Lung microvascular endothelial cell (primary cell): Measurements from ENCODE around the gene TRERF1. TPM values are rescaled to one million over a fixed set of nuclear protein-coding genes. Genes with fewer than 3 reads are reported as not detected.
"Not testable (repeated sequence)": the region's sequence is repeated elsewhere in the genome, so short reads cannot be mapped to it uniquely, and the experiment has no call there.

Source experiments
- DNase-seq, 2 donors: peaks; one replicate each; pipeline versions ENCODE4 v3.0.0 to v3.0.0-alpha.2; 2010; ENCODE audit warnings: low read depth in 2 of 2
- total RNA-seq: library from RNA; depleted of rRNA; stranded (reverse); fragments of >200 nt; gene quantifications from 2 replicates; pipeline ENCODE4 v1.2.1, GENCODE V29; 2014

The TRERF1 gene
- total RNA-seq, 1 donor from 2014 or later: not detected

DNA sequence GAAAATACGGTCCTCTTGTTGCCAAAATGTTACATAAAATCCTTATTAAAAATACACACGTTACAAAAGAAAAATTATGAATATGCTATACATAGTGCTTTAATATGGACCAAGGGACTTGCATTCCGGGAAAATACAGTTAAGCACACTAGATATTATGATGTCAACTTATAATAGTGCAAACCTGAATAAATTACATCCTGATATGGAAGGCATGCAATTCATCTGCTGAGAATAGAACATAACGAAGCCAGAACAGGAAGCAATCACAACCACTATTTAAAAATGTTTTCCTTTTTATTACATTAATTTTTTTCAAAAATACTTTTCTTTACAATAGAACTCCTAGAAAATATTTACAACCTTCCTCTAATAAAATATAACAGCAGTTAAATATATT, 226.3 kb downstream of the TRERF1 start:
- peak in 1 of 2 donors; percentile 34 for DNase-seq

- no peak for DNase-seq
These were observed 226.7 kb downstream of the TRERF1 start for GRCh38 chr6:42225029-42225339.

- DNase-seq: peak in 1 of 2 donors; percentile 85
These were observed 227.3 kb downstream of the TRERF1 start for GRCh38 chr6:42224222-42225028.

GRCh38 chr6:42222448-42222847, 229.3 kb downstream of the TRERF1 start:
- no peak for DNase-seq

DNA sequence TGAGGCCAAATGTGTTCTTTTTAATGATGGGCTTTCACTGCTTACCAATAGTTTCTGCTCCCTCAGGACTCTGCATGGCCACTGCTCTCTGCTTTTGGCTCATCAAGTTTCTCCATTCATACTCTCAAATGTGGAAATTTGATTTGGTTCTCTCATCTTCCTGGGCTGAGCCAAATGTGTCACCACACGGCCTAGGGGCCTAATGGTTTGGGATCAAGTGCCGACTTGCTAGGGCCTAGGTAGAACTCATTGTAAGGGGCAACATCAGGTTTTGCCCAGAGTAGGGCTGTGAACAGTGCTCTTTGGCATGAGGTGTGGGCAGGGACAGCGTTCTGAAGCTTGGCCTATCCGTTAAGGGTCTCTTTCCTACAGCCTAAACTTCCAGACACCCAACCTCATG, 230.2 kb downstream of the TRERF1 start:
- DNase-seq: no peak

DNA sequence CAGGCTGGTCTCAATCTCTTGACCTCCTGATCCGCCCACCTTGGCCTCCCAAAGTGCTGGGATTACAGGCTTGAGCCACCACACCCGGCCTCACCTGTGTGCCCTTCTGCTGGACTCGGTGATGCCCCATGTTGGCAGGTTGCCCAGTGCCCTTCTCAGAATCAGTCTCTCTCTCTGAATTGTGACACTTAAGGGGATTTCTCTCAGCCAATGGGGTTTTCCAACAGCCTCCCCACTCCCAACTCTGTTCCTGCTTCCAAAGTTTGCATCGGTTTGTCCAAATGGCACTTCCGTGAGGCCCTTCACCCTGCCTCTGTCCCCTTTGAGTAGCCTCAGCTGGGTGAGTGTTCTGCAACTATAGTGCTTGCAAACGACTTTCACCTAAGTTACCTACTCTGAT, 230.9 kb downstream of the TRERF1 start:
- no peak for DNase-seq

DNA sequence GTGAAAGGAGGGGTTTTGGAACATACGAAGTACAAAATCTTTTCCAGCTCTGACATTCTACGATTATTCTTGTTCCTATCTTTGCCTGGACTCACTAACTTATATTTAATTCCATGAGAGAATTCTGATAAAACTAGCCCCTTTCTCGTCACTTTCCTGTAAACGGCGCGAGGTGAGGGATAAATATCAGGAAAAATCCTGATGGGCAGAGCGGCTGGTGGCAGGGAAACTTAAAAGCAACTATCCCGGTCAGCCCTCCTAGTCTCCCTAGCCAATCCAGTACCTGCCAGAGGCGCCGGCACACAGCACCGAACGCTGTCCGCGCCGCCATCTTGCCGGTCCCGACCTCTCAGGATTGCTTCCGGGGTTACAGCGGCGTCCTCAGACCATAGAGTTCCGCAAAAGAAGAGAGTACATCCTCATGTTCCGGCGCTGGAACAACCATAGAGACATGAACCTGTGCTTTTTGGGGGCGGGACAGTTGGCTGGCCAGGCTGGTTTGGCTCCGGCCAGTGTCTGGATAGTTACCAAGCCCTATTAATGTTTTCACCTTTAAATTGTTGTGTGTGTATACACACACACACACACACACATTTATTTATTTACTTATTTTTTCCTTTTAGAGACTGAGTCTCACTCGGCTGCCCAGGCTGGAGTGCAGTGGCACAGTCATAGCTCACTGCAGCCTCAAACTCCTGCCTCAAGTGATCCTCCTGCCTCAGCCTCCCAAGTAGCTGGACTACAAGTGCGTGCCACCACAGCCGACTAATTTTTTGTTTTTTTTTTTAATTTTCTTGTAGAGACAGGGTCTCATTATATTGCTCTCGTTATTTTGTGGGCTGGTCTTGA, 234.0 kb downstream of the TRERF1 start, which contains the start of gene MRPS10:
MRPS10 (minus strand) TSS at position 343 of the 849 bp plus-strand sequence; CDS start at position 331, 12 bp downstream.
- DNase-seq: peak; percentile 96

GRCh38 chr6:42217157-42217518, 234.6 kb downstream of the TRERF1 start:
- DNase-seq: peak in 1 of 2 donors; percentile 10

- DNase-seq: not testable (repeated sequence)
These were observed 235.2 kb downstream of the TRERF1 start for GRCh38 chr6:42216495-42216894.

DNA sequence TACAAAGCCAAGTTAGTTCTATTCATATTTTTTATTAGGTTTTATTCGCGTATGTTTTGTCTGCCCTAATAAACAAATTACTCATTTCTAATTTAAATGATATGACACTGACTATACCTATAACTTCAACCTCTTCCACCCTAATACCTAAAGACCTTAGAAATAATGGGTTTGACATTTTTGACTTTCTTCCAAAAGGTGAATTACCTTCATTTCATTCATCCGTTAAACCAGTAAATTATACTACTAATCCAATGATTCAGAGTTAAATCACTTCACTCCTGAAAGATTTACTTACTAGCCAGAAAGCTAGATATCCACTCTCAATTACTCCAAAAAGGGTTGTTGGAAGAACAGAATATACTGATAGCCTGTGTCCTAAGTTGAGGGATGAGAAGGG, 239.3 kb downstream of the TRERF1 start:
- no peak for DNase-seq

DNA sequence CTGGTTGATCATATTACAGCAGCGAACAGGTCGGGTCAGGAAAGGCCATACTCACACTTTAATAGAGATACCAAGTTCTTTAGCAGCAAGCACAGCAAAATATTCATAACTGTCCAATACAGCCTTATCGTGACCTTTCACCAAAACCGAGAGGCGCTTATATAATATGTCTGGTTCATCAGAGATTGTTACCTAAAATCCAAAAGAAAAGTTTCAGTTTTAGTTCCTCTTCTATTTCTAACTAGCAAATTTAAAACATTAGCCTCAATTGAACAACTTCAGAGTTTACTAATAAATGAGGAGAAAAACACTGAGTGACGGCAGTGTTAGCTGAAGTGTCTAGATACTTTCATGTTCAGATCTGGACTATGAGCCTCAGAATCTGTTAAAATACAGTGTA, 240.0 kb downstream of the TRERF1 start:
- DNase-seq: no peak

DNA sequence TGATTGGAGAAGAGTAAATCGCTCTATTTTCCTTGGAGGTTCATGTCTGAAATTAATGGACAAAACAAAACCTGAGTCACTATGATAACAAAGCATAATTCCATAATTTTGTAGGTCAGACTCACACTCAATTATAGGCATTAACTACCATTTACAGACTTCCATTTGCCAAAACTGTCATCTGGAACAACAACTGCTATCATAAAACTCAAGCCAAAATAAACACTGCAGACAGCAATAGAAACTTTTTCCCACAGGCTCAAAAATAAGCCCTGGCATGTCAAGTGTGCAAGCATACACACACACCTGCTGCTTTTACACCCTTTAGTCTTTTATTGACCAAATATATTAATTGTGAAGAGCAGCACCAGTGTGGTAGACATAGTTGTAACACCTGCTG, 241.2 kb downstream of the TRERF1 start:
- peak in 1 of 2 donors; percentile 96 for DNase-seq

- not testable (repeated sequence) for DNase-seq
These were observed 244.2 kb downstream of the TRERF1 start for GRCh38 chr6:42207559-42207958.

DNA sequence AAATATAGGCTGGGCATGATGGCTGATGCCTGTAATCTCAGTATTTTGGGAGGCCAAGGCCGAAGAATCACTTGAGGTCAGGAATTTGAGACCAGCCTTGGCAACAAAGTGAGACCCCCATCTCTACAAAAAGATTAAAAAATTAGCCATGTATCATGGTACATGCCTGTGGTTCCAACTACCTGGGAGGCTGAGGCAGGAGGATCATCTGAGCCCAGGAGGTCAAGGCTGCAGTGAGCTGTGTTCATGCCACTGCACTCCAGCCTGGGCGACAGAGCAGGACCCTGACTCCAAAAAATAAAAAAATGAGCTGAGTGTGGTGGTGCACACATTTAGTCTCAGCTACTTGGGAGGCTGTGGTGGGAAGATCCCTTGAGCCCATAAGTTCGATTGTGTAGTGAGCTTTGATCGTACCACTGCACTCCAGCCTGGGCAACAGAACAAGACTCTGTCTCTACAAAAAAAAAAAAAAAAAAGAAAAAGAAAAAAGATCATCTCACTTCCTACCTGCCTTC, 246.9 kb downstream of the TRERF1 start:
- DNase-seq: no peak

GRCh38 chr6:42203183-42203582, 248.5 kb downstream of the TRERF1 start:
- no peak for DNase-seq

DNA sequence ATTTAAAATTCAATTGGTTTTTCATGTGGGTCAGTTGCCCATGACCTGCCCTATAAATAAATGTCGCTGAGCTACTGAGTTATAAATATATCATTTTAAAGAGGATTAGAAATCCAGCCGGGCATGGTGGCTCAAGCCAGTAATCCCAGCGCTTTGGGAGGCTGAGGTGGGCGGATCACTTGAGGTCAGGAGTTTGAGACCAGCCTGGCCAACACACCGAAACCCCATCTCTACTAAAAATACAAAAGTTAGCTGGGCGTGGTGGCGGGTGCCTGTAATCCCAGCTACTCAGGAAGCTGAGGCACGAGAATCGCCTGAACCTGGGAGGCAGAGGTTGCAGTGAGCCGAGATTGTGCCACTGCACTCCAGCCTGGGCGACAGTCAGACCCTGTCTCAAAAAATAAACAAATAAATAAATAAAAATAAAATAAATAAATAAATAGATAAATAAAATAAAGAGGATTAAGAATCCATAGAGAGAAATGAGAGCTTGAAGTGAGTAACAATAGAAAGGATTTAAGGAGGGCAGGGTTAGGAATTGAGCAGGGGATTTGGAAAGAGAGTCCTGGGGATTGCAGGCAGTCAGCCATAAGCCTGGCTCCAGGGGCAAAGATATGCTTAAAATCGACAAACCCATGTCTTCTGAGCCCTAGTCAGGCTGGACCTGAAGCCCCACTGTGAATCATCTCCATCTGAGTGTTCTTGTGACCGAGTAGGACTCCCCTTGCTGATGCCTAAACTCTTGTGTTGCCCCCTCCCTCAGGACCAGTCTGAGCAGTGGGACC, 249.4 kb downstream of the TRERF1 start:
- DNase-seq: not testable (repeated sequence)

DNA sequence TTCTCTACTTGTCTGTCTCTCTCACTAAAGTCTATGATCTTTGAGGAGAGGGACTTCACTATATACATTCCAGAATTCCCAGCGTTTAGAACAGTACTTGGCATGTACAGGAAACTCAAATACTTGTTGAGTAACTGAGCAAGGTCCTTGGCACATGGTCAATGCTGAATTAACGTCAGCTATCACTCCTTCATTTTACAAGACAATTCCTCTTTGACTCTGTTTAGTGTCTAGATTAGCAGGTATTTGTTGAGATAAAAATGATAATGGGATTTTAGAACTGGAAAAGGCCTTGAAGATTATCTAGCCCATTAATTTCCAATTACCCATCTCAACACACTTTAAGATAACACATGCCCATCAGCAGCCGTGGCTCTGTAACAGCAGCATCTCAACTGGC, 250.3 kb downstream of the TRERF1 start:
- DNase-seq: no peak

DNA sequence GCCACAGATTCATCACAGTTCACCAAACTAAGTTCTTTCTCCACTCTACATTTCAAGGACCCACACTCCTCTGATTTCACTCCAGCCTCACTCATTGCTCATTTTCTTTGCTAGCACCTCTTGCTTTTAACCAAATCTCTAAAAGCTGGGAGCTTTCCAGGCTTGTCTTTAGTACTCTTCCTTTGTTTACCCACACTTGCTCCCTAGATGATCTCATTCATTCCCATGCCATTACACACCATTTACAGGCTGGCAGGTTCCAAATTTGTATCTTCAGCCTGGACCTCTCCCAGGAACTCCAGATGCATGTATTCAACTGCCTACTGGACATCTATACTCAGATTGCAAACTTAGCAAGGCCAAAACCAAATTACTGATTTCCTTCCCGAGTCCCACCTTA, 251.7 kb downstream of the TRERF1 start:
- peak; percentile 38 to 50 for DNase-seq

GRCh38 chr6:42199106-42199981, 252.4 kb downstream of the TRERF1 start:
- peak in 1 of 2 donors; percentile 27 for DNase-seq

DNA sequence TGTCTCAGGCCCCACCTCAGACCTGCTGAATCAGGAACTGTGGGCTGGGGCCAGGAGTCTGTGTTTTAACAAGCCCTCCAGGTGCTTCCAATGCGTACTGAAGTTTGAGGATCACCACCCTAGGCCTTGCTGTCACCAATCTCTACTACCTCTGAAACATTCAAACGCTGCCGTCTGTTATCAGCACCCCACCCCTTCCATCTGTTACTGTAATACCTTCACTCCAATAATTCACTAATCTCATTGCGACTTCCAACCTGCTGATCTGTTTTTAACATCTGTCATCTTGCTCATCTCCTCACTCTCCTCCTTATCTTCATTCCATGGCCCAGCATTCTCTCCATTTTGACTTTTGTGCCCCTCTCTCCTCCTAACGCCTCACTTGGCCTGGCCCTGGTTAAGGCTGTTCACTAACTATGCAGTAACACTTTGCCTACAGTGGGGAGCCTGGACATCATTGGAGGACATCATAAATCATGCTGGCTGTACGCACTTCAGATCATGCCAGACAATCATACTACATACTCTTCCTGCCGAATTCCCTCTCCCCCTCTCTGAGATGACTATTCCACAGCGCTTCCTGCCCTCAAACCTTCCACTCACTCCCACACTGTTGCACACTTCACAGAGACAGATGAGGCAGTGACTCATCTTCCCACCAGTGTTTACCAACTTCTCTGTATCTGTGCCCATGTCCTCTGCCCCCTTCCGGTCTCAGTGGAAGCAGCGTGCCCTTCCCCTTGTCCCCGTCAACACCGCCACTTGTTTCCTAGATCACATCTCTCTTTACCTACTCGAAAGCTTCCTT, 254.0 kb downstream of the TRERF1 start:
- peak; percentile 83 to 89 for DNase-seq
